DMS 273 (cell line): ENCODE results near the gene ENPP7.

ENCODE experiments used
- DNase-seq: peaks from one replicate; lab custom pipeline; 2025; ENCODE audit not compliant: unreplicated experiment; lab: John Stamatoyannopoulos, UW

The ENPP7 gene

GRCh38 chr17:79702550-79703236 is 28.1 kb upstream of the ENPP7 start:
- peak; percentile 34 for DNase-seq

GRCh38 chr17:79704691-79705090 is 26.1 kb upstream of the ENPP7 start:
- no peak for DNase-seq

GRCh38 chr17:79705674-79706073 is 25.1 kb upstream of the ENPP7 start:
- DNase-seq = no peak

GRCh38 chr17:79706931-79707850 is 23.6 kb upstream of the ENPP7 start:
- peak; percentile 100 for DNase-seq

GRCh38 chr17:79707931-79708891 is 22.5 kb upstream of the ENPP7 start:
- peak; percentile 80 for DNase-seq

- DNase-seq = no peak
Observed at GRCh38 chr17:79711715-79712305, 18.9 kb upstream of the ENPP7 start.

- no peak for DNase-seq
Observed at GRCh38 chr17:79713391-79713790, 17.4 kb upstream of the ENPP7 start.

GRCh38 chr17:79714176-79715097 is 16.3 kb upstream of the ENPP7 start:
- DNase-seq = no peak

GRCh38 chr17:79715098-79715942 is 15.4 kb upstream of the ENPP7 start:
- DNase-seq = no peak

GRCh38 chr17:79715943-79716797 is 14.6 kb upstream of the ENPP7 start:
- no peak for DNase-seq

- DNase-seq = no peak
Observed at GRCh38 chr17:79720705-79721292, 9.9 kb upstream of the ENPP7 start.

GRCh38 chr17:79721993-79722671 is 8.6 kb upstream of the ENPP7 start:
- peak; percentile 58 for DNase-seq

- no peak for DNase-seq
Observed at GRCh38 chr17:79722787-79723186, 8.0 kb upstream of the ENPP7 start.

GRCh38 chr17:79728169-79728907 is 2.4 kb upstream of the ENPP7 start:
- DNase-seq = peak; percentile 95

- no peak for DNase-seq
Observed at GRCh38 chr17:79728908-79729471, 1.8 kb upstream of the ENPP7 start.

- DNase-seq = no peak
Observed at GRCh38 chr17:79729761-79730160, 982 bp upstream of the ENPP7 start.
